MM.1S (cell line): ENCODE results near the gene FCRL5.

Experiments used
- DNase-seq: peaks from one replicate; pipeline ENCODE4 v3.0.0-alpha.2; 2015
- H2AFZ ChIP-seq: fragments of 300-600 bp; sonication (generic); 2 replicates; pipeline ENCODE4 v1.6.0; 2016; ENCODE audit warnings: antibody characterized with exemption, low read length
- H3F3A ChIP-seq: fragments of 300-600 bp; sonication (generic); 2 replicates; pipeline ENCODE4 v1.6.1; 2016; ENCODE audit warnings: mild to moderate bottlenecking, antibody characterized with exemption, low read length, moderate library complexity, mixed read lengths; ENCODE audit not compliant: insufficient read depth
- H3K27ac ChIP-seq: fragments of 300-600 bp; sonication (generic); 2 replicates; pipeline ENCODE4 v1.5.1; 2016; ENCODE audit warnings: mild to moderate bottlenecking, low read length
- H3K27me3 ChIP-seq: fragments of 300-600 bp; sonication (generic); replicated peaks from 2 replicates; pipeline ENCODE4 v1.6.0; 2016; ENCODE audit warnings: low read length; ENCODE audit not compliant: insufficient read depth
- H3K36me3 ChIP-seq: fragments of 300-600 bp; sonication (generic); replicated peaks from 2 replicates; pipeline ENCODE4 v1.6.1; 2016; ENCODE audit warnings: mild to moderate bottlenecking, low read length, mixed read lengths; ENCODE audit not compliant: insufficient read depth
- H3K4me1 ChIP-seq: fragments of 300-600 bp; sonication (generic); 2 replicates; pipeline ENCODE4 v1.6.1; 2016; ENCODE audit warnings: low read length, mixed read lengths
- H3K4me2 ChIP-seq: fragments of 300-600 bp; sonication (generic); 2 replicates; pipeline ENCODE4 v1.6.0; 2016; ENCODE audit warnings: low read depth, low read length
- H3K4me3 ChIP-seq: fragments of 300-600 bp; sonication (generic); 2 replicates; pipeline ENCODE4 v1.5.1; 2016; ENCODE audit warnings: low read length, mixed read lengths
- H3K79me2 ChIP-seq: fragments of 300-600 bp; sonication (generic); 2 replicates; pipeline ENCODE4 v1.6.1; 2016; ENCODE audit warnings: mixed run types, low read length, mixed read lengths
- H3K9ac ChIP-seq: fragments of 300-600 bp; sonication (generic); 2 replicates; pipeline ENCODE4 v1.6.1; 2016; ENCODE audit warnings: low read length, mixed read lengths
- H3K9me2 ChIP-seq: fragments of 300-600 bp; sonication (generic); replicated peaks from 2 replicates; pipeline ENCODE4 v1.6.1; 2016; ENCODE audit warnings: mild to moderate bottlenecking, low read length, mixed read lengths; ENCODE audit not compliant: insufficient read depth
- H3K9me3 ChIP-seq: fragments of 300-600 bp; sonication (generic); replicated peaks from 2 replicates; pipeline ENCODE4 v1.6.1; 2016; ENCODE audit warnings: mild to moderate bottlenecking, low read length, mixed read lengths; ENCODE audit not compliant: insufficient read depth
- H4K20me1 ChIP-seq: fragments of 300-600 bp; sonication (generic); 2 replicates; pipeline ENCODE4 v1.6.1; 2016; ENCODE audit warnings: mild to moderate bottlenecking, low read length, moderate library complexity, mixed read lengths; ENCODE audit not compliant: insufficient read depth
- CTCF ChIP-seq: fragments of 300-600 bp; sonication (generic); IDR thresholded peaks from 2 replicates; pipeline ENCODE4 v1.5.1; 2016; ENCODE audit warnings: antibody characterized with exemption, low read length, mixed read lengths
- EZH2 ChIP-seq: fragments of 300-600 bp; sonication (generic); optimal IDR thresholded peaks from 2 replicates; pipeline ENCODE3; 2017; ENCODE audit warnings: low read depth, mild to moderate bottlenecking, antibody characterized with exemption, low read length, mixed read lengths
- EZH2phosphoT487 ChIP-seq: fragments of 300-600 bp; sonication (generic); IDR thresholded peaks from 2 replicates; pipeline ENCODE4 v1.6.1; 2018; ENCODE audit warnings: antibody characterized with exemption, low read length

Gene FCRL5

GRCh38 chr1:157512036-157512969 is 40.0 kb downstream of the FCRL5 start:
- Histone ChIP-seq H4K20me1 (no peaks in the 10 kb centered on the region), H3K4me2 (peak overlapping the region; percentile 37), H3K9ac (peak overlapping the region; percentile 1; the same call in 1 of the 2 replicates), H3K9me3 (no peaks in the 10 kb centered on the region), H3K4me3 (no peak overlapping the region), H2AFZ (no peak overlapping the region), H3K79me2 (no peaks in the 10 kb centered on the region), H3K9me2 (no peaks in the 10 kb centered on the region), H3F3A (peaks cover 24% of the 10 kb centered on the region), H3K36me3 (no peaks in the 10 kb centered on the region), H3K27ac (peak overlapping the region; percentile 72), H3K4me1 (peaks cover 42% of the 10 kb centered on the region), H3K27me3 (no peaks in the 10 kb centered on the region)
- DNase-seq, result peak; percentile 80
- TF ChIP-seq EZH2phosphoT487, result no peak
- TF ChIP-seq CTCF, result no peak
- TF ChIP-seq EZH2, result no peak

GRCh38 chr1:157509546-157510232 is 42.6 kb downstream of the FCRL5 start:
- H3K4me1 ChIP-seq, result peaks cover 56% of the 10 kb centered on the region
- H3K9ac ChIP-seq, result no peak overlapping the region
- H3K79me2 ChIP-seq, result no peaks in the 10 kb centered on the region
- no peaks in the 10 kb centered on the region for H4K20me1 ChIP-seq
- H3K36me3 ChIP-seq, result no peaks in the 10 kb centered on the region
- H2AFZ ChIP-seq, result no peak overlapping the region
- no peaks in the 10 kb centered on the region for H3K9me3 ChIP-seq
- H3K4me2 ChIP-seq, result no peak overlapping the region; the same call in 1 of the 2 replicates
- no peak overlapping the region for H3K4me3 ChIP-seq
- TF ChIP-seq EZH2 (no peak), EZH2phosphoT487 (no peak), CTCF (no peak)
- peak overlapping the region; percentile 72; the same call in 1 of the 2 replicates for H3K27ac ChIP-seq
- H3K27me3 ChIP-seq, result no peaks in the 10 kb centered on the region
- no peak for DNase-seq
- no peaks in the 10 kb centered on the region for H3K9me2 ChIP-seq
- H3F3A ChIP-seq, result peaks cover 32% of the 10 kb centered on the region

- Histone ChIP-seq H3K4me3 (peak overlapping the region; percentile 49), H2AFZ (peak overlapping the region; percentile 77)
- TF ChIP-seq CTCF, result peak; percentile 98
- no peak for TF ChIP-seq EZH2phosphoT487
- TF ChIP-seq EZH2, result no peak
These were observed 46.6 kb downstream of the FCRL5 start for GRCh38 chr1:157505481-157506272.

More at GRCh38 chr1:157505481-157506272, 46.6 kb downstream of the FCRL5 start:
- DNase-seq, result peak; percentile 95
- Histone ChIP-seq H3K4me1 (peaks cover 30% of the 10 kb centered on the region), H3K9ac (peak overlapping the region; percentile 21; the same call in 1 of the 2 replicates), H3K27ac (peak overlapping the region; percentile 3; the same call in 1 of the 2 replicates), H3F3A (peaks cover 9% of the 10 kb centered on the region), H3K36me3 (no peaks in the 10 kb centered on the region), H3K4me2 (peak overlapping the region; percentile 69), H3K9me3 (no peaks in the 10 kb centered on the region), H3K9me2 (no peaks in the 10 kb centered on the region), H3K27me3 (no peaks in the 10 kb centered on the region), H3K79me2 (no peaks in the 10 kb centered on the region), H4K20me1 (no peaks in the 10 kb centered on the region)
